Activated naive CD8-positive, alpha-beta T cell treated with anti-CD3 and anti-CD28 coated beads, Interleukin-2, amount 50 U/mL, for 16 hours (primary cell): ENCODE results near the gene CFAP92.

Experiments used
- DNase-seq: peaks from one replicate; pipeline ENCODE4 v3.0.0-alpha.2; 2020; ENCODE audit warnings: low read depth, low spot score

CFAP92 gene

GRCh38 chr3:129026728-129027543, 33.1 kb upstream of the CFAP92 start:
- peak; percentile 82 for DNase-seq

DNA sequence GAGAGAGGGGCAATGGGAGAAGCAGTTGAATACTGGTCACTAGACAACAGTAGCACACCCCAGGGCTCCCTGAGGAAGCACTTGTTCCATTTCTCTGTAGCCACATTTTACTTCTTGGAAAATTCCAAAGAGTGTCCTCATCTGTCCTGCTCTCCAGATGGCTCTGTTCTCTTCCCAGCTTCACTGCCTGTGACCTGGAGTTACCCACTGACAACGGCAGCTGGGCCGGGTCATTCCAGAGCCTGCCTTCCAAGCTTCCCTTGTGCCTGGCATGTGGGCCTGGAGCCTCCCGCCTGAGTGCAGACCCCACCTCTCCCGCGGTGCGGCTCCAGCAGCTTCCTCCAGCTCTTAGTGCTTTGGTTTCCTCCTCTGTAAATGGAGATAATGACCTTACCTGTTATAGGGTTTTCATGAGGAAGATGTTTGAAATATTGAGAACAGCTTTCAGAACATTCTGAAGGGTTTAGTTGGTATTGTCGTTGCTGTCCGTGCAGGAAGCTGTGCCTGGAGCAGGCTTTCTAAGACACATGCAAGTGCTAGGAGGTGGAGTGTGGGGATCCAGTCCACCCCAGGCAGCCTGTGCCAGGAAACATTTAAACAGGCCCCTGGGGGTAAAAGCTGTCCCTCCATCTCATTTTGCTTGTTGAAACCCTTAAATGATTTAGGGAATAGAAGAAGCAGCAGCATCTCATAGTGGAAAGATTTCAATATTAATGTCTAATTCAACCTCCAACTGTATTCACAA, 32.0 kb upstream of the CFAP92 start:
- DNase-seq, result no peak

DNA sequence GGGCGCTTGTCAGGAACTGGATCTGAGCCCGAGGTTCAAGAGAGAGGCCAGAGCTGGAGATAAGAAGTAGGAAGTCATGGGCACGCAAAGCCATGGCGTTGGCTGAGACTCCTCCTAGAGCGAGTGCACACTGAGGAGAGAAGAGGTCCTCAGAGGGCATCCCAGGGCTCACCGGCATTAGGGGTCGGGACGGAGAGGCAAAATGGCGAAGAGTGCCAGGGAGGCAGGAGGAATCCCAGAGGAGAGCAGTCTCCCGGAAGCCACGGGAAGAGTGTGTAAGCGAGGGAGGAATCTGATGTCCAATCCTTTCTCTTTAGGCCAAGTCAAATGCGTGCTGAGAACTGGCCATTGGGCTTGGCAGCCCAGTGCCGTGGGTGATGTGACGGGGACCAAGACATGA, 31.2 kb upstream of the CFAP92 start:
- DNase-seq, result no peak

DNA sequence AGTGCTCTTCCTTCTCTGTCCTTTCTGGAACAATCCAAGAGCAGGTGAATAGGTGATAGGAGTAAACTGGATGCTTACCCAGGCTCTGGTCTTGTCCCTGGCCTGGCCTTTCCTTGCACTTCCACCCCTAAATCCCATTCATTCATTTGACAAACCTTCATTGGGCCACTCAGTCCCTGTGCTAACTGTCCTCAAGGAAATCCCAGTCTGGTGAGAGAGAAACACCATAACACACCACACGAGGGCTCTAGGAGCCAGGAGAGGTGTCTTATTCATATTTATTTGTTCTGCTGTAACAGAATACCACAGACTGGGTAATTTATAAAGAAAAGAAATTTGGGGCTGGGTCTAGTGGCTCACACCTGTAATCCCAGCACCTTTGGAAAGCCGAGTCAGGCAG, 30.0 kb upstream of the CFAP92 start:
- no peak for DNase-seq

DNA sequence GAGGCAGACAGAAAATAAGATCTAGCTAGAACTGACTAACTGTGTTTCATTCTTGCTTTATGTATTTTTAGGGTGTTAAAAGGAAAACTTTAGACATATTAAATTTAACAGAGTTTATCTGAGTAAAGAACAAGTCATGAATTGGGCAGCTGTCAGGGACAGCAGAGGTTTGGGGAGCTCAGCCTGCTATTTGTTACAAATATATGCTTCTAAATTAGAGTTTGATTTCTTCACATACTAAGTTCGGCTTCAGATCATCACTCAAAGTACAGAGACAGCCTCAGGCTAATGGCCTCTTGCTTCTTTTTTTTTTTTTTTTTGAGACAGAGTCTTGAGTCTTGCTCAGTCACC, 29.1 kb upstream of the CFAP92 start:
- DNase-seq, result no peak

- DNase-seq, result no peak
Measured at GRCh38 chr3:129022114-129023007, 28.5 kb upstream of the CFAP92 start.

- DNase-seq, result no peak
Measured at GRCh38 chr3:129021140-129021551, 27.3 kb upstream of the CFAP92 start.

- DNase-seq, result no peak
Measured at GRCh38 chr3:129020691-129021090, 26.8 kb upstream of the CFAP92 start.

- DNase-seq, result no peak
Measured at GRCh38 chr3:129019266-129019665, 25.4 kb upstream of the CFAP92 start.

GRCh38 chr3:129018751-129019150, 24.9 kb upstream of the CFAP92 start:
- no peak for DNase-seq

- no peak for DNase-seq
Measured at GRCh38 chr3:129018271-129018670, 24.4 kb upstream of the CFAP92 start.

GRCh38 chr3:129017484-129017899, 23.6 kb upstream of the CFAP92 start:
- no peak for DNase-seq

DNA sequence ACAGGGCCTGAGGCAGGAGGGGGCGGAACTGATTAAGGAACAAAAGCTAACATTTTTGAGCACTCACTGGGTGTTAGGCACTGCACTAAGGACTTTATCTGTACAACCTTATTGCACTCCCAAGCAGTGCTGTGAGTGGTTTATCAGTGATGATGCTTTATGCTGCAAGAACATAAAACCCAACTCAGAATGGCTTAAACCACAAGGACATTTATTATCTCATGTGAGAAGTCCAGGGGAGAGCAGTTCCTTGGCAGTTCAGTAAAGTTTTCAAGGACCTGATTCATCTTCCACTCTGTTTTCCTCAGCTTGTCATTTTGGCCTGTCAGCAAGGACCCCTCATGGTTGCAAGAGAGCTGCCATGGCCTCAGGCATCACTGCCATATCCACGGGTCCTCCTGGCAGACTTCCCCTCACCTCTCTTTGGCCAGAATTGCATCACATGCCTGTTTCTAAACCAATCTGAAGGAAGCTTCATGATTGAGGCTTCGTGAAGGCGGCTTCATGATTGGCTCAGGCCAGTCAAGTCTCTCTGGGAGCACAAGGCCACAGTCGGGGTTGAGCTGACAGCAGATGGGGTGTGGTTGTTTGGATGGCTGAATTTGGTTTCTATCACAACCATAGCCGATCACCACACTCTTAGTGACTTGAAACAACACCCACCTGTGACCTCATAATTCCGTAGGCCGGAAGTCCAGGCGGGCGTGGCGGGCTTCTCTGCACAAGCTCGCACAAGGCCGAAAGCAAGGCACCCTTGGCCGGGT, 23.0 kb upstream of the CFAP92 start:
- no peak for DNase-seq

- DNase-seq, result no peak
Measured at GRCh38 chr3:129016356-129016719, 22.5 kb upstream of the CFAP92 start.

DNA sequence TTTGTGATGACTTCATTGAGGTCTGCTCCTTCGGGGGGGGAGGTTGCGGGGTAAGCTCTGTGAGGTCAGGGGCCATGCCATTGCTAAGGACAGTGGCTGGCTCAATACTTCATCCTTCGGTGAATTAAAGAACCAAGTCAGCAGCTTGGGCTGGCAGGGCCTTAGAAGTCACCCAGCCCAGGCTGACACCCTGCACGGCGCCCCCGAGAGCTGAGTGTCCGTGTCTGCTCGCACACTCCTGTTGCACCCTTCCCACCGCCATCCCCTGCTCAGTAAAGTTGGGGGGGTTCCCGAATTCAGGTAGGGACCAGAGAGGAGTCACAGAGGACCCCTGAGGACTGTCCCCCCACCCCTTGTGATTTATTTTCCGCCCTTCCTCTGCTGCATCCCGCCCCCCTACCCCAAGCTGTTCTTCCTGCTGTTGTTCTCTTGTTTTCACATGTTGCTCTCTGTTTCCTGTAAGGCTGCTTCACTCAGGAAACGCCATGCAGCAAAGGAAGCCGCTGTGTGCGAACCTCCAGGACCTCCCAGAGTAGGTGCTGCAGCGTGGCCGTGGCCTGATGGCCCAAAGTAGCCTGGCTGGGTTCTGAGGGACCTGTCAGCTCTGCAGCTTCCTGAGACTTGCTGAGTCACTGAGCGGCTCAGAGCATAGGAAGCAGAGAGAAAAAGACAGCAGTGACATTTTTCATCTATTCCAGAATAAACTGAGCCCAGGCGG, 21.7 kb upstream of the CFAP92 start:
- DNase-seq, result no peak

GRCh38 chr3:129014793-129015345, 21.0 kb upstream of the CFAP92 start:
- no peak for DNase-seq

DNA sequence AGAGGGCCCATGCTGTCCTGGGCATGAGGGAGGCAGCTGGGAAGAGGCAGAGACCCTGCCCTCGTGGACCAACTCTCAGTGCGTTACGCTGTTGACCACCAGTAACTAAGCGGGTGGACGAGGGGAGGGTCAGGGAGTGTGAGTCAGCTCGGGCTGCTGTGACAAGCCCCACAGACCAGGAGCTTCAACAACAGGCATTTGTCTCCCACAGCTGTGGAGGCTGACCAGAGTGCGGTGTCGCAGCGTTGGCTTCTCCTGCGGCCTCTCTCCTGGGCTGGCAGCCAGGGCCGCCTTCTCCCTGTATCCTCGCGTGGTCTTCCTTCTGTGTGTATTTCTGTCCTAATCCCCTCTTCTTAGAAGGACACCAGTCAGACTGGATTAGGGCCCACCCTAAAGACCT, 20.3 kb upstream of the CFAP92 start:
- DNase-seq, result no peak

DNA sequence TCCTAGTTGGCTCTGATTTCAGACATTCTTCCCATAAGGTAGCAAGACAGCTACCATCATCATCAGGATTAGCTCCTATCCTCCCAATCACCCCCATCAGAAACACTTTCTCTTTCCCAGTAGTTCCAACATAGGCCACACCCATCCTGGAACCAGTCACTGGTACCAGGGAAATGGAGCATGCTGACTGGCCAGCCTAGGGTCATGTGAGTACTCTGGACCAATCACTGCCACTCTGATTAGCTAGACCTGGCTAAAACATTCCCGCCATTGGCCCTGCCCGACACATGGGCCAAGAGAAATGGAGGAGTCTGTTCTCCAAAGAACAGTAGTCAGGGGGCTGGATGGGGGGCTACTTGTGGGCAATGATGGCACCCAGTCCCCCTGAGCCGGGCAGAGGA, 19.6 kb upstream of the CFAP92 start:
- DNase-seq, result no peak

- DNase-seq, result no peak
Measured at GRCh38 chr3:129010310-129010956, 16.6 kb upstream of the CFAP92 start.

DNA sequence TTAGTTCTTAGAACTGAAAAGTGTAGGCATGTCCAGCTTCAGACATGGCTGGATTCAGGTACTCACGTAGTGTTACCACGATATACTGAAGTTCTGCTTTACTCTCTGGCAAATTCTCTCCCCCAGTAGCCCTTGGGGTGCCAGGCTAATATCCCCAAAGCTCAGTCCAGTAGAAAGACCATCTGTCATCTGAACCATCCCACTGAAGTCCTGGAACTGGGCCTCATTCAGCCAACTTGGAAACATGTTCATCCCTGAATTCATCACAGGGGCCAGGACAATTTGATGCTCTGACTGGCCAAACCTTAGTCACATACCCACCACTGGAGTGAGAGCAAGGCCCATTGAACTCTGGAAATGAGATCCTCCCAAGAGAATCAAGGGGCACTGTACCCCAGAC, 15.4 kb upstream of the CFAP92 start:
- no peak for DNase-seq
